HG02610 (cell line): ENCODE measurements around the gene TADA2B.
A peak's percentile ranks its signal among the peaks of the same experiment; 100 is the strongest.
"Not testable (repeated sequence)": the region's sequence is repeated elsewhere in the genome, so short reads cannot be mapped to it uniquely, and the experiment has no call there.

Experiments
- ATAC-seq: cut with Tn5 transposase; IDR thresholded peaks from one replicate; pipeline ENCODE4 v1.9.1; 2021; ENCODE audit warnings: mild to moderate bottlenecking, moderate library complexity; ENCODE audit not compliant: unreplicated experiment

Gene TADA2B

GRCh38 chr4:7076696-7077082, 33.5 kb downstream of the TADA2B start:
- no peak for ATAC-seq

DNA sequence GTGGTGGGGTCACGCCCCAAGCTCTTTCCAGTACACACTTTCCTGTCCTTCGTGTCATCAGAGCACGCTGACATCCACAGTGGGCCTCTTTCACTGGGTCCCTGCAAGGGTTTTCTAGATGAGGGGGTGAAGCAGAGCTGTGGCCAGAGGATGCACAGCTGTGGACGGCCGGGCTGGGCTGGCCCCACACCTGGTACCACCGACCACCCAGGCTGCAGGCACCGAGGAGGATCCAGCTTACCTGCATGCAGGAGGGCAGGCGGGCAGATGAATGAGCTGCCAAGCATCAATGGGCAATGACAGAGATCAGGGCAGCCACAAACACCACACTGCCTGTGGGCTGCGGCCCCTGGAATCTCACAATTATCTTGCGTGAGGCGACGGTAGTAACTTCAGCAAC, 34.2 kb downstream of the TADA2B start:
- no peak for ATAC-seq

DNA sequence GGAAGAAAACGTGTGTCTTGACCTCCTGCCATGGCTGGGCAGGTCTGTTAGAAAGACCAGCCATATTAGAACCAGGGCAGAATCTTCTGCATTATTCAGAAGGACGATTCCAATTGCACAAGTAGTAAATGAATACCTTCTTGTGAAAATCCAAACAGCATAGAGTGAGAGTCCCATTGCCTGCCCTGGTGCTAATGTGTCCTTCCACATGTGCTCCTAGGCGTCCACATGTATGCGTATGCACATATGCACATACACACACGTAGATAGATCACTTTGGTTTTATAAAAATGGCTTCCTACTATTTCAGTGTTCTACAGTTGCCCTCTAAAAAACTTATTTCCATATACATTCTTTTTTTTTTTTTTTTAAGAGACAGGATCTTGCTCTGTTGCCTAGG, 34.9 kb downstream of the TADA2B start:
- no peak for ATAC-seq

DNA sequence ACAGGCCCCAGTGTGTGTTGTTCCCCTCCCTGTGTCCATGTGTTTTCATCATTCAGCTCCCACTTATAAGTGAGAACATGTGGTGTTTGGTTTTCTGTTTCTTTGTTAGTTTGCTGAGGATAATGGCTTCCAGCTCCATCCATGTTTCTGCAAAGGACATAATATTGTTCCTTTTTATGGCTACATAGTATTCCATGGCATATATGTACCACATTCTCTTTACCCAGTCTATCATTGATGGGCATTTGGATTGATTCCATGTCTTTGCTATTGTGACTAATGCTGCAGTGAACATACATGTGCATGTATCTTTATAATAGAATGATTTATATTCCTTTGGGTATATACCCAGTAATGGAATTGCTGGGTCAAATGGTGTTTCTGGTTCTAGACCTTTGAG, 36.3 kb downstream of the TADA2B start:
- not testable (repeated sequence) for ATAC-seq

DNA sequence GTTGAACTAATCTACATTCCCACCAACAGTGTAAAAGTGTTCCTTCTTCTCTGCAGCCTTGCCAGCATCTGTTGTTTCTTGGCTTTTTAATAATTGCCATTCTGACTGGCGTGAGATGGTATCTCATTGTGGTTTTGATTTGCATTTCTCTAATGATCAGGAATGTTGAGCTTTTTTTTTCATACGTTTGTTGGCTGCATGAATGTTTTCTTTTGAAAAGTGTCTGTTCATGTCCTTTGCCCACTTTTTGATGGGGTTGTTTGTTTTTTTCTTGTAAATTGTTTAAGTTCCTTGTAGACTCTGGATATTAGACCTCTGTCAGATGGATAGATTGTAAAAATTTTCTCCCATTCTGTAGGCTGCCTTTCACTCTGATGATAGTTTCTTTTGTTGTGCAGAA, 36.7 kb downstream of the TADA2B start:
- not testable (repeated sequence) for ATAC-seq

DNA sequence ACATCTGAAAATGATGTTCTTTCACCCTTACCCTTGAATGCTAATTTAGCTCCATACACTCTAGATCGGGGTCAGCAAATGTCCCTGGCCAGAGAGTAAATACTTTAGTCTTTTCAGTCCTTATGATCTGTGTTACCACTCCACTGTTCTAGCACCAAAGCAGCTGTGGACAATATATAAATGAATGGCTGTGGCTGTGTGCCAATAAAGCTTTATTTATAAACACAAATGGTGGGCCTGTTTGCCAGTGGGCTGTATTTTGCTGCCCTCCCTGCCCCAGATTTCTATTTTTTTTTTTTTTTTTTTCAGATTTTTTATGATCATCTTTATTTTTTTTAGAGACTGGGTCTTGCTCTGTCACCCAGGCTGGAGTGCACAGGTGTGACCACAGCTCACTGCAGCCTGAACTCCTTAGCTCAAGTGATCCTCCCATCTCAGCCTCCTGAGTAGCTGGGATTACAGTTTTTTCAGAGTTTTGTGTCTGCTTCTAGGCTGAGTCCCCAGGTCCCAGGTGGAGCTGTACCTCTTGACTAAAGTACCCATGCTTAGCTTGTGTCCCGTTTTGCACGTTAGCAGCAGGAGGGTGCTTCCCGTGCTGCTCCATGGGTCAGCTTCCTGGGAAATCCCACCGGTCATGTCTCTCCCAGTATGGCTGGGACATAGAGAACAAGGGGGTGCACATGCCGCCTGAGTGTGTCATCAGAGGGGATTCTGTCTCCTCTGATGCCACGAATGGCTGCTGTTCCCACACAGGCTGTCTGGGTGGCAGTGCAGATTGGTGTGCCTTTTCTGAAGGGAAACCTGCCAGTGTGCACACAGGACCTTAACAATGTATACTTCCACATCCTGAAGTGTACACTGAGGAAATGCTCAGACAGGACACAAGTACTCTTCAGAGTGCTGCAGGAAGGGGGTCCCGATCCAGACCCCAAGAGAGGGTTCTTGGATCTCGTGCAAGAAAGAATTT, 40.7 kb downstream of the TADA2B start:
- ATAC-seq = no peak

DNA sequence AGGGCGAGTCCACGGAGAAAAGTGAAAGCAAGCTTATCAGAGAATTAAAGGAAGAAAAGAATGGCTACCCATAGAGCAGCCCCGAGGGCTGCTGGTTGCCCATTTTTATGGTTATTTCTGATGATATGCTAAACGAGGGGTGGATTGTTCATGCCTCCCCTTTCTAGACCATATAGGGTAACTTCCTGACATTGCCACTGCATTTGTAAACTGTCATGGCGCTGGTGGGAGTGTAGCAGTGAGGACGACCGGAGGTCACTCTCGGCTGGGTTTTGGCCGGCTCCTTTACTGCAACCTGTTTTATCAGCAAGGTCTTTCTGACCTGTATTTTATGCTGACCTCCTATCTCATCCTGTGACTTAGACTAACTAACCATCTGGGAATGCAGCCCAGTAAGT, 41.4 kb downstream of the TADA2B start:
- ATAC-seq = not testable (repeated sequence)

DNA sequence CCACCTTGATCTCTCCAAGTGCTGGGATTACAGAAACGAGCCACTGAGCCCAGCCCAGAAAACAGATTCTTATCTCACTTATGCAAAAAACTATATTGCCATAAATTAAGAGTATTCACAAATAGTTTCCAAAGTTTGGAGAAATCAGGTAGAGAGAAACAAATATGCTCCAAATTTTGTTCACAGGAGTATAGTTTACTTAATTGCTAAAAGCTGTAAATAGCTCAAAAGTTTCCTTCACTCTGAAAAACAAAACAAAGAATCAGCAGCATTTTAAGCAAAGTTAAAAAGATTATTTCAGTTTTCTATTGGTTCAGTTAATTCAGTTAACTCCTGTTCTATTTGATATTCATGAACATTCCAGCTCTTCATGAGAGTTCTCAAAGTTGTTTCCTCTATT, 43.2 kb downstream of the TADA2B start:
- ATAC-seq = no peak

- ATAC-seq = no peak
Measured at GRCh38 chr4:7087036-7087435, 43.9 kb downstream of the TADA2B start.

DNA sequence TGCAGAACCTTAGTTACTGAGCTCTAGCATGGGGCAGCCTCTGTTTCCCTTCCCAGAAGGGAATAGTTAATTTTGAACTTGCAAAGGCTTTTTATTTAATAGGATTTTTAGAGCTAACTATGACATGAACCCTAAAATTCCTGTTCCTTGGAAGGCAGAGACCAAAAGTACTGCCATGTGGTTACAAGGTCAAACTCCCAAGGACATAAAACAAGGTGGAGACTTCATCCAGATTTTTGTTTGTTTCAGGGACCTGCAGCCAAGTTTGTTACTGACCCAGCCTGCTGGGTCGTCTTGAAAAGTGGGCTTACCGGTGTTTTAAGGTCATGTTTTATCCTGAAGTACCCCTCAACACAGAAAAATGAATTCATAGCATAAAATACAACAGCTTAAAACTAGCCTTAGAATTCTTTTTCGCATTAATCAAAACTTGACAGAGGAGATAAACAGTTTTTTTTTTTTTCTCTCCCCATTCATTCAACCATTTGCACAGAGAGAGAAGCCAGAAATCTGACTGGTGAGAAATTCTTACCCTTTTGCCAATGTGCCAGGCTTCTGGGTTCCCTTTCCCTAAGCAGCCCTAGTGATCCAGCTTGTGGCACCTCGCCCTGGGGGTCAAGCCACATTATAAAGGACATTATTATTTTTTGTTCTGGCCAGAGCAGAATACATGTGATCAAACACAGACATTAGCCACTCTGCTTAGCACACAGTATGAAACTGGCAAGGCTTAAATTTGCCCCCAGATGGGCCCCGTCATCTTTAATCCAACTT, 46.2 kb downstream of the TADA2B start:
- ATAC-seq = no peak

- ATAC-seq = no peak
Measured at GRCh38 chr4:7092026-7092425, 48.9 kb downstream of the TADA2B start.

DNA sequence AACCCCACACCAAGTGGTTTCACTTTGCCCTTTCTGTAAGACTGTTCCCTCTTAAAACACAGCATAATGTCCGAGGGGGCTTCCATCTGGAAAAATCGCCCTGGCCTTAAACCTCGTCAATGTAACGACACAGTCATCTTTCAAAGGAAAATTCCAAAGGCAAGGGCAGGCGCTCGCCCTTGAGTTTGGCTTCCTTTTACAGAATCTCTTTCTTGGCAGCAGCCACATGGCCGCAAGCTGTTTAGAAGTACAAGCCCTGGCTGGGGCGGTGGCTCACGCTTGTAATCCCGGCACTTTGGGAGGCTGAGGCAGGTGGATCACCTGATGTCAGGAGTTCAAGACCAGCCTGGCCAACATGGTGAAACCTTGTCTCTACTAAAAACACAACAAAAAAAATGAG, 51.7 kb downstream of the TADA2B start:
- ATAC-seq = no peak

DNA sequence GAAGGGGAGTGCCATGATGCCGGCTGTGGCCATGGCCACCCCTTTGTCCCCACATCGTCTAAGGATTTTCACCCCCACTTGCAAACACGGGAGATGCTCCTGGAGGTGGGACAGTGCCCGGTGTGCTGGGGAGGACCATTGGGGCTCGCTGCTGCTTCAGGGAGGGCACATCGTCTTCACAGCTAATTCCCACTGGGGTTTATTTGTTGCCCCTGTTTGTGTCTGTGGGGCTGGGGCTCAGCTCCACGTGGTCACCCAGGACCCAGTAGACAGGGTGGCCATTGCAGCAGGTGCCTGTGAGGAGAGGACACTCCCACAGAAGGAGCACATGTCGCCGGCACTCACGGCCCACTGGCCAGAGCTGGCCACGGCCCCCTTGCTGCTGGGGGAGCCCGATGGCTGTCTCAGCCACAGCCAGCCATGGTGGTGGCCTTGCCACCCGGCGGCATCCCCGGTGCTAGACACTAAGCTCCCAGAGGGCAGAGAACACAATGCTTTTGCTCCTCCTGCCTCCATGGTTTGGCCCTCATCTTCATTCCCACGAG, 52.5 kb downstream of the TADA2B start:
- ATAC-seq = no peak

- ATAC-seq = no peak
Measured at GRCh38 chr4:7096236-7096635, 53.1 kb downstream of the TADA2B start.

DNA sequence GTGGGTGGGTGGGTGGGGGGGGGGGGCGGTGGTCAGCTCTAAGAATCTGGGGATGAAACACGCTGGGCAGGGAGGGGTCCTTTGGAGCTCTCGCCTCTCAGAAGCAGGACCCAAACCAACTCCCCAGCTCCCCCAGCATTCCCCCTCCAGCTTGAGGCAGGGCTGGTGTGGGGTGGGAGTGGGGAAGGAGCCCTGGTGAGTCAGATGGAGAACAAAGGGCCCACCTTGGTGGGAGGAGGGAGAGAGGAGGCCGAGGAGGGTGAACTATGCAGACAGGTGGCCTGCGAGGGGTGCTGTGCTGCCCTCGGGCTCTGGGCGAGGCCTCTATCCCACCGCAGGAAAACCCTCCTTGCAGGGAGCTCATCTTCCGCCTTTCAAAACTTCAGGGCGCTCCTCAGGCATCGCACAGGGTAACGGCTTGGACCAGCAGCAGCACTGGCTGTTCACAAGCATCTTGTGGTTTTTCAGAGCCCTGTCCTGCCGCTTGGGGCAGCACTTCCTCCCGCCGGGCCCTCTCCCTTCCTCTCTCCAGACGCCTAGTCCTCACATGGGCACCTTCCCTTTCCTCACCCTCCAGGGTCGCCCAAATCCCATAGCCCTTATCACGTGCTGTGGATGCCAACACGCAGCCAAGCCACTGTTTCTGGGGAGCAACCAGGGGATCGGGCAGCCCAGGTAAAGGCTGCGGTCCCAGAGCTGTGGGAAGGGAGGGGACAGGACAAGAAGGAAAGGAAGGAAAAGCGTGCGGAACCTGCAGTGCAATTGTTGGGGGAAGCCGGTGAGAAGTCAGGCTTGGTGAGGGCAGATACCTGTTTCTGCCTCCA, 58.7 kb downstream of the TADA2B start:
- peak; percentile 62 for ATAC-seq

GRCh38 chr4:7102516-7102909, 59.3 kb downstream of the TADA2B start:
- not testable (repeated sequence) for ATAC-seq

- peak; percentile 79 for ATAC-seq
Measured at GRCh38 chr4:7103031-7103606, 59.9 kb downstream of the TADA2B start.

DNA sequence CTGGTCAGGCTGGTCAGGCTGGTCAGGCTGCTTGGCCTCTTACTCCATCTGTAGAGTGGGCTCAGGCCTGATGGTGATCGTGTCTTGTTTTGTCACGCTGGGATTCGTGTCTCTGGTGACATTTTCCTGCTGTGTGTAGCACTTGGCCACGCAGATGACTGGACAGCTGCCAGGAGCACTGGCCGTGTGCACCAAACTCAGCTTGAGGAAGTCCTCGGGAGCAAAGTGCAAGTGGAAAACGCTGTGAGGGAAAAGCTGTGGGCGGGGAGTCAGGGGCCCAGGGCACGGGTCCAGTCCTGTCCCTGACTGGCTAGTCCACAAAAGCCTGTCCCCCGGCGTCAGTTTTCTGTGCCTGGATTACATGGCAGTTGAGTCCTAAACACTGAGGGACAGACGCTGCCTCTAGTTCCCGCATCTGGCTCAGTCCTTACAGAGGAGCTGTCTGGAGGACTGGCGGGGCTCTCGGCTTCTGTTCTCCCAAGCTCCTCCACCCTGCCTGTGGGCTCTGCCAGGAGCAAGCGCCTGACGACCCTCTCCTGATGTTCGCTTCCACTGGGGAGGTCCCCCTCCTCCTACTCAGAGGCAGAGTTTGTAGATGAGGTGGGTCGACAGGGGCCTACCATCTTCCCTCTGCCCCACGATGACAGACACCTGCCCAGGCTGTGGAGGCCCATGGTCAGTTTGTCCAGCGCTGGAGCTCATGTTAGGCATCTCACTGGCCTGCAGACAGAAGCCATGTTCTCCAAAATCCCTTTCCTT, 60.6 kb downstream of the TADA2B start:
- no peak for ATAC-seq

- ATAC-seq = no peak
Measured at GRCh38 chr4:7104366-7105031, 61.3 kb downstream of the TADA2B start.
